B cell (primary cell): ENCODE measurements around the gene IGSF3. TPM values are rescaled to one million over a fixed set of nuclear protein-coding genes. Genes with fewer than 3 reads are reported as not detected.
"Not testable (repeated sequence)": the region's sequence is repeated elsewhere in the genome, so short reads cannot be mapped to it uniquely, and the experiment has no call there.

ENCODE experiments used
- ATAC-seq: fragments of 200-7000 bp; cut with Tn5 transposase; one replicate; pipeline ENCODE4 v1.10.0; 2021; ENCODE audit warnings: low read depth, mild to moderate bottlenecking, moderate number of reproducible peaks, moderate library complexity
- CTCF ChIA-PET: fragments of 350-600 bp; sonication (Branson Sonifier 250); formaldehyde crosslinking; loops from one replicate; lab custom pipeline; 2021; ENCODE audit warnings: antibody characterized with exemption, inconsistent platforms; lab: Charles Lee
- POLR2A ChIA-PET: fragments of 350-600 bp; sonication (Branson Sonifier 250); formaldehyde crosslinking; loops from one replicate; lab custom pipeline; 2021; ENCODE audit warnings: antibody characterized with exemption; lab: Charles Lee
- DNase-seq: peaks from one replicate; pipeline ENCODE4 v3.0.0; 2013
- H2AFZ ChIP-seq: 2 replicates; pipeline ENCODE4 v1.6.1; 2012; ENCODE audit warnings: mild to moderate bottlenecking, low read depth, low read length; ENCODE audit not compliant: insufficient read depth, poor library complexity, severe bottlenecking
- H3K27ac ChIP-seq, 2 donors: 1 replicate in 1 of 2; 2 replicates in 1 of 2; pipeline ENCODE4 v1.5.1; 2012 to 2013; ENCODE audit warnings: low read length in 2 of 2, mild to moderate bottlenecking in 2 of 2, moderate library complexity in 1 of 2
- H3K27me3 ChIP-seq, 4 experiments: fragments of 200-600 bp in 1 of 4; sonication (generic) in 1 of 4; replicated peaks in 1 of 4; 1 replicate in 2 of 4; 2 replicates in 2 of 4; pipeline versions ENCODE4 v1.6.1 to v1.7.0; 2013 to 2016; ENCODE audit warnings: low read length in 3 of 4, mild to moderate bottlenecking in 2 of 4, mixed read lengths in 1 of 4, moderate library complexity in 1 of 4; ENCODE audit not compliant: insufficient read depth in 4 of 4, control insufficient read depth in 3 of 4; ENCODE audit errors: control extremely low read depth in 1 of 4
- H3K36me3 ChIP-seq, 2 experiments: replicated peaks in 1 of 2; 1 replicate in 1 of 2; 2 replicates in 1 of 2; pipeline versions ENCODE4 v1.6.1 to v1.7.1; 2013; ENCODE audit warnings: low read length in 1 of 2; ENCODE audit not compliant: insufficient read depth in 2 of 2, control insufficient read depth in 1 of 2; ENCODE audit errors: control extremely low read depth in 1 of 2, extremely low read depth in 1 of 2
- H3K4me1 ChIP-seq, 2 donors: fragments of 200-600 bp in 1 of 2; sonication (generic) in 1 of 2; 1 replicate in 1 of 2; 2 replicates in 1 of 2; pipeline versions ENCODE4 v1.5.1 to v1.6.1; 2013 to 2017; ENCODE audit warnings: low read length in 2 of 2; ENCODE audit not compliant: control insufficient read depth in 2 of 2, insufficient read depth in 2 of 2
- H3K4me2 ChIP-seq: replicated peaks from 2 replicates; pipeline ENCODE3; 2012; ENCODE audit warnings: mild to moderate bottlenecking, low read depth, low read length; ENCODE audit not compliant: poor library complexity, severe bottlenecking
- H3K4me3 ChIP-seq, 5 experiments: fragments of 200-600 bp in 1 of 5; sonication (generic) in 1 of 5; 1 replicate in 3 of 5; 2 replicates in 2 of 5; pipeline versions ENCODE4 v1.5.1 to v1.7.0; 2011 to 2016; ENCODE audit warnings: low read length in 4 of 5, mild to moderate bottlenecking in 4 of 5, low read depth in 2 of 5, control low read depth in 1 of 5, moderate library complexity in 1 of 5; ENCODE audit not compliant: insufficient read depth in 1 of 5; ENCODE audit errors: control extremely low read depth in 1 of 5, extremely low read depth in 1 of 5
- H3K79me2 ChIP-seq: fragments of 200-600 bp; sonication (generic); one replicate; pipeline ENCODE4 v1.6.0; 2016; ENCODE audit warnings: low read length; ENCODE audit not compliant: control insufficient read depth, insufficient read depth
- H3K9ac ChIP-seq: fragments of 200-600 bp; sonication (generic); 2 replicates; pipeline ENCODE4 v1.6.1; 2017; ENCODE audit warnings: mild to moderate bottlenecking, low read length, moderate library complexity
- H3K9me3 ChIP-seq, 3 donors: one replicate each; pipeline versions ENCODE4 v1.6.1 to v1.7.1; 2013; ENCODE audit warnings: low read length in 2 of 3; ENCODE audit not compliant: control insufficient read depth in 2 of 3, insufficient read depth in 1 of 3; ENCODE audit errors: control extremely low read depth in 1 of 3
- H4K20me1 ChIP-seq: 2 replicates; pipeline ENCODE4 v1.6.0; 2012; ENCODE audit warnings: mild to moderate bottlenecking, low read length; ENCODE audit not compliant: insufficient read depth, control insufficient read depth, poor library complexity, severe bottlenecking
- H3K27ac Mint-ChIP-seq: one replicate; pipeline ENCODE4 v1.8.0; 2021; ENCODE audit warnings: mixed read lengths
- H3K27me3 Mint-ChIP-seq: one replicate; pipeline ENCODE4 v1.8.0; 2021; ENCODE audit warnings: mixed read lengths
- H3K4me1 Mint-ChIP-seq: one replicate; pipeline ENCODE4 v1.8.0; 2021; ENCODE audit warnings: mixed read lengths
- H3K4me3 Mint-ChIP-seq: one replicate; pipeline ENCODE4 v1.8.0; 2021; ENCODE audit warnings: mixed read lengths
- H3K9me3 Mint-ChIP-seq: one replicate; pipeline ENCODE4 v1.8.0; 2022; ENCODE audit warnings: mixed read lengths; ENCODE audit not compliant: insufficient read depth
- CTCF ChIP-seq: fragments of 200-600 bp; IDR thresholded peaks from one replicate; pipeline ENCODE4 v1.8.0; 2022; ENCODE audit warnings: antibody characterized with exemption, mild to moderate bottlenecking
- EZH2 ChIP-seq: IDR thresholded peaks from 2 replicates; pipeline ENCODE4 v1.6.1; 2012; ENCODE audit warnings: borderline replicate concordance, low read depth, mild to moderate bottlenecking, moderate library complexity, low read length; ENCODE audit not compliant: insufficient read depth, poor library complexity, severe bottlenecking
- WGBS: methylation state at CpG from one replicate; pipeline ENCODE4 v1.1.5; 2013; ENCODE audit warnings: missing lambda C conversion rate; ENCODE audit not compliant: insufficient coverage; 5-methylcytosine and 5-hydroxymethylcytosine counted together
- intact Hi-C: fragments of 100-400 bp; cut with micrococcal nuclease; formaldehyde crosslinking; loops from one replicate; pipeline ENCODE4 v1.10.0; 2022
- polyA plus RNA-seq: library from polyadenylated mRNA; depleted of rRNA; stranded (reverse); fragments of >200 nt; gene quantifications from 2 replicates; pipeline ENCODE4 v1.2.3, GENCODE V29; 2012
- total RNA-seq, 2 donors: library from RNA; stranded (reverse); fragments of 120-200 nt in 1 of 2; gene quantifications; 1 replicate in 1 of 2; 2 replicates in 1 of 2; pipeline versions ENCODE4 v1.2.3 to v1.2.4, GENCODE V29; 2013 to 2022

The IGSF3 gene
- total and polyA plus RNA-seq, 2 donors (not counting 1 experiment from before 2014, with no cell fraction given) = 0.49 TPM; not detected in 1

- Histone ChIP-seq H3K4me2 (no peak overlapping the region), H3K9me3 (peaks cover 0 to 18% (median 13%) of the 10 kb centered on the region in 3 donors), H3K36me3 (peaks cover 0 to 3% of the 10 kb centered on the region in 2 experiments), H4K20me1 (no peaks in the 10 kb centered on the region), H3K79me2 (peaks cover 47% of the 10 kb centered on the region), H3K4me1 (peaks cover 9 to 29% of the 10 kb centered on the region in 2 donors), H3K9ac (no peak overlapping the region), H3K4me3 (no peak overlapping the region), H3K27ac (no peak overlapping the region), H2AFZ (no peak overlapping the region), H3K27me3 (no peaks in the 10 kb centered on the region)
- no CpG with 5 or more reads among the region's 1 CpG for WGBS
- Mint-ChIP-seq H3K4me3 (no peak overlapping the region), H3K4me1 (peaks cover 73% of the 10 kb centered on the region), H3K27ac (peak overlapping the region; percentile 27), H3K9me3 (peaks cover 8% of the 10 kb centered on the region), H3K27me3 (no peaks in the 10 kb centered on the region)
- no peak for TF ChIP-seq CTCF
- TF ChIP-seq EZH2 = no peak
- ATAC-seq = no peak
- ChIA-PET CTCF (no interaction called here), POLR2A (interaction anchor here (0.6 kb wide), 1 partner anchor 8 kb away, joined by 3 read pairs; no protein-coding TSS in a partner anchor)
- intact Hi-C loops = no loop called here
- no peak for DNase-seq
These were observed 103.1 kb downstream of the IGSF3 start for GRCh38 chr1:116564426-116564825.

GRCh38 chr1:116562465-116562864 is 105.1 kb downstream of the IGSF3 start:
- Mint-ChIP-seq H3K4me3 (peak overlapping the region; percentile 15), H3K27ac (peak overlapping the region; percentile 62), H3K4me1 (peaks cover 74% of the 10 kb centered on the region)
- ATAC-seq, H3K9me3 Mint-ChIP-seq, H3K4me3 ChIP-seq, H3K4me2 ChIP-seq, H3K27me3 ChIP-seq, H3K27ac ChIP-seq, H3K36me3 ChIP-seq, H4K20me1 ChIP-seq, POLR2A ChIA-PET, H3K9ac ChIP-seq, H3K27me3 Mint-ChIP-seq, H2AFZ ChIP-seq, intact Hi-C loops: not testable (repeated sequence)
- H3K79me2 ChIP-seq = peaks cover 54% of the 10 kb centered on the region
- DNase-seq = peak; percentile 25
- CTCF ChIA-PET = interaction anchor here (0.9 kb wide), 1 partner anchor 63 kb away, joined by 3 read pairs; no protein-coding TSS in a partner anchor
- H3K4me1 ChIP-seq = peaks cover 28 to 33% of the 10 kb centered on the region in 2 donors
- peaks cover 0 to 18% (median 13%) of the 10 kb centered on the region in 3 donors for H3K9me3 ChIP-seq
- WGBS = 60% methylated on average over 1 of the region's 4 CpGs
